HepG2 (cell line): Measurements from ENCODE around the gene MIDN. TPM values are rescaled to one million over a fixed set of nuclear protein-coding genes. Genes with fewer than 3 reads are reported as not detected.

Source experiments
- DPF2 ChIP-seq: sonication (generic); formaldehyde crosslinking; IDR thresholded peaks from 2 replicates; pipeline ENCODE4 v1.4.0; 2020; ENCODE audit warnings: mild to moderate bottlenecking, low read depth, missing genetic modification reagents, borderline replicate concordance
- ETS1 ChIP-seq: sonication (generic); formaldehyde crosslinking; IDR thresholded peaks from 2 replicates; pipeline ENCODE4 v1.4.0; 2020; ENCODE audit warnings: missing genetic modification reagents
- FOSL1 ChIP-seq: sonication (generic); formaldehyde crosslinking; IDR thresholded peaks from 2 replicates; pipeline ENCODE4 v1.9.0; 2021; ENCODE audit warnings: missing genetic modification reagents, borderline replicate concordance
- KMT2A ChIP-seq: sonication (generic); formaldehyde crosslinking; IDR thresholded peaks from 2 replicates; pipeline ENCODE4 v1.4.0; 2020; ENCODE audit warnings: missing genetic modification reagents
- MIER3 ChIP-seq: IDR thresholded peaks from 2 replicates; pipeline ENCODE4 v1.6.1; 2016; ENCODE audit warnings: missing compliant biosample characterization, borderline replicate concordance
- NFYB ChIP-seq: sonication (generic); formaldehyde crosslinking; IDR thresholded peaks from 2 replicates; pipeline ENCODE4 v1.4.0; 2020; ENCODE audit warnings: missing genetic modification reagents
- TEAD2 ChIP-seq: sonication (generic); formaldehyde crosslinking; IDR thresholded peaks from 2 replicates; pipeline ENCODE4 v1.9.0; 2021; ENCODE audit warnings: missing genetic modification reagents
- ZFP36L2 ChIP-seq: sonication (generic); formaldehyde crosslinking; IDR thresholded peaks from 2 replicates; pipeline ENCODE4 v1.4.0; 2020; ENCODE audit warnings: missing genetic modification reagents
- ZNF230 ChIP-seq: sonication (generic); formaldehyde crosslinking; IDR thresholded peaks from 2 replicates; pipeline ENCODE4 v1.4.0; 2020; ENCODE audit warnings: mild to moderate bottlenecking, missing genetic modification reagents
- ZNF235 ChIP-seq: sonication (generic); formaldehyde crosslinking; IDR thresholded peaks from 2 replicates; pipeline ENCODE4 v1.8.1; 2023; ENCODE audit warnings: mild to moderate bottlenecking, missing genetic modification reagents, borderline replicate concordance
- ZNF260 ChIP-seq: sonication (generic); formaldehyde crosslinking; IDR thresholded peaks from 2 replicates; pipeline ENCODE4 v1.4.0; 2020; ENCODE audit warnings: missing genetic modification reagents, low read depth, mild to moderate bottlenecking, borderline replicate concordance
- ZNF343 ChIP-seq: sonication (generic); formaldehyde crosslinking; IDR thresholded peaks from 2 replicates; pipeline ENCODE4 v1.4.0; 2020; ENCODE audit warnings: mild to moderate bottlenecking, missing genetic modification reagents
- ZNF44 ChIP-seq: sonication (generic); formaldehyde crosslinking; IDR thresholded peaks from 2 replicates; pipeline ENCODE4 v1.5.1; 2020; ENCODE audit warnings: mild to moderate bottlenecking, missing genetic modification reagents
- ZNF460 ChIP-seq: sonication (generic); formaldehyde crosslinking; IDR thresholded peaks from 2 replicates; pipeline ENCODE4 v1.5.1; 2020; ENCODE audit warnings: missing genetic modification reagents, mild to moderate bottlenecking, borderline replicate concordance
- ZNF556 ChIP-seq: sonication (generic); formaldehyde crosslinking; IDR thresholded peaks from 2 replicates; pipeline ENCODE4 v1.4.0; 2020; ENCODE audit warnings: mild to moderate bottlenecking, missing genetic modification reagents, borderline replicate concordance
- polyA plus RNA-seq, 8 experiments: library from polyadenylated mRNA; depleted of rRNA in 3 of 8; stranded (reverse) in 7 of 8; unstranded in 1 of 8; fragments of >200 nt; fragmentation: Illumina TruSeq in 4 of 8; extraction: Trizol in 4 of 8; gene quantifications; 2 replicates each; pipeline versions ENCODE4 v1.2.1 to v1.2.3, GENCODE V29; 2011 to 2016; ENCODE audit warnings: low read depth in 4 of 8, missing spikeins in 1 of 8, mixed read lengths in 1 of 8; ENCODE audit not compliant: insufficient read depth in 1 of 8
- total RNA-seq, 5 experiments: library from RNA; depleted of rRNA; stranded (reverse); fragments of >200 nt; fragmentation: Illumina TruSeq; extraction: Trizol; gene quantifications; 2 replicates each; pipeline ENCODE4 v1.2.3, GENCODE V29; 2016; ENCODE audit warnings: low read depth in 1 of 5
- TF ChIP-seq, protein P1 (sequence below): sonication (generic); formaldehyde crosslinking; IDR thresholded peaks from 2 replicates; pipeline ENCODE4 v1.5.1; 2020; ENCODE audit warnings: missing genetic modification reagents, mild to moderate bottlenecking, borderline replicate concordance
- TF ChIP-seq, protein P2 (sequence below): sonication (generic); formaldehyde crosslinking; IDR thresholded peaks from 2 replicates; pipeline ENCODE4 v1.4.0; 2020; ENCODE audit warnings: missing genetic modification reagents
- TF ChIP-seq, protein P3 (sequence below): sonication (generic); formaldehyde crosslinking; IDR thresholded peaks from 2 replicates; pipeline ENCODE4 v1.4.0; 2020; ENCODE audit warnings: missing genetic modification reagents; ENCODE audit errors: not compliant biosample characterization
- TF ChIP-seq, protein P4 (sequence below): sonication (generic); formaldehyde crosslinking; IDR thresholded peaks from 2 replicates; pipeline ENCODE4 v1.4.0; 2020; ENCODE audit warnings: missing genetic modification reagents
- TF ChIP-seq, protein P5 (sequence below): sonication (generic); formaldehyde crosslinking; IDR thresholded peaks from 2 replicates; pipeline ENCODE4 v1.8.1; 2023; ENCODE audit warnings: mild to moderate bottlenecking, missing genetic modification reagents

MIDN gene
- total and polyA plus RNA-seq, 2 of the 13 experiments (the other 11 are each of a cell fraction or from before 2014, with no cell fraction given): 8.4 to 18.0 TPM

- TF ChIP-seq, protein P1, sequence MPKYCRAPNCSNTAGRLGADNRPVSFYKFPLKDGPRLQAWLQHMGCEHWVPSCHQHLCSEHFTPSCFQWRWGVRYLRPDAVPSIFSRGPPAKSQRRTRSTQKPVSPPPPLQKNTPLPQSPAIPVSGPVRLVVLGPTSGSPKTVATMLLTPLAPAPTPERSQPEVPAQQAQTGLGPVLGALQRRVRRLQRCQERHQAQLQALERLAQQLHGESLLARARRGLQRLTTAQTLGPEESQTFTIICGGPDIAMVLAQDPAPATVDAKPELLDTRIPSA (CRISPR knock-in tag): no peak
- TF ChIP-seq ZNF460 (CRISPR knock-in tag) (no peak; the same call in 1 of the 2 replicates), DPF2 (CRISPR knock-in tag) (peak; percentile 95), ZNF230 (CRISPR knock-in tag) (peak; percentile 73; the same call in 1 of the 2 replicates), ETS1 (CRISPR knock-in tag) (no peak), ZNF44 (0 out of 2 replicates have a peak, but pooled peaks have one; percentile 86), TEAD2 (no peak), MIER3 (CRISPR knock-in tag) (peak; percentile 81; the same call in 1 of the 2 replicates), ZNF235 (CRISPR knock-in tag) (0 out of 2 replicates have a peak, but pooled peaks have one; percentile 63), ZNF260 (CRISPR knock-in tag) (no peak), ZNF556 (CRISPR knock-in tag) (peak; percentile 40; the same call in 1 of the 2 replicates), KMT2A (CRISPR knock-in tag) (peak; percentile 53; the same call in 1 of the 2 replicates), FOSL1 (peak; percentile 97), ZFP36L2 (CRISPR knock-in tag) (no peak; the same call in 1 of the 2 replicates), ZNF343 (CRISPR knock-in tag) (peak; percentile 29; the same call in 1 of the 2 replicates), NFYB (CRISPR knock-in tag) (no peak)
- TF ChIP-seq, protein P2, sequence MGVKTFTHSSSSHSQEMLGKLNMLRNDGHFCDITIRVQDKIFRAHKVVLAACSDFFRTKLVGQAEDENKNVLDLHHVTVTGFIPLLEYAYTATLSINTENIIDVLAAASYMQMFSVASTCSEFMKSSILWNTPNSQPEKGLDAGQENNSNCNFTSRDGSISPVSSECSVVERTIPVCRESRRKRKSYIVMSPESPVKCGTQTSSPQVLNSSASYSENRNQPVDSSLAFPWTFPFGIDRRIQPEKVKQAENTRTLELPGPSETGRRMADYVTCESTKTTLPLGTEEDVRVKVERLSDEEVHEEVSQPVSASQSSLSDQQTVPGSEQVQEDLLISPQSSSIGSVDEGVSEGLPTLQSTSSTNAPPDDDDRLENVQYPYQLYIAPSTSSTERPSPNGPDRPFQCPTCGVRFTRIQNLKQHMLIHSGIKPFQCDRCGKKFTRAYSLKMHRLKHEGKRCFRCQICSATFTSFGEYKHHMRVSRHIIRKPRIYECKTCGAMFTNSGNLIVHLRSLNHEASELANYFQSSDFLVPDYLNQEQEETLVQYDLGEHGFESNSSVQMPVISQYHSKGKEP (CRISPR knock-in tag): no peak
- TF ChIP-seq, protein P3, sequence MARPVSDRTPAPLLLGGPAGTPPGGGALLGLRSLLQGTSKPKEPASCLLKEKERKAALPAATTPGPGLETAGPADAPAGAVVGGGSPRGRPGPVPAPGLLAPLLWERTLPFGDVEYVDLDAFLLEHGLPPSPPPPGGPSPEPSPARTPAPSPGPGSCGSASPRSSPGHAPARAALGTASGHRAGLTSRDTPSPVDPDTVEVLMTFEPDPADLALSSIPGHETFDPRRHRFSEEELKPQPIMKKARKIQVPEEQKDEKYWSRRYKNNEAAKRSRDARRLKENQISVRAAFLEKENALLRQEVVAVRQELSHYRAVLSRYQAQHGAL: no peak
- TF ChIP-seq, protein P4, sequence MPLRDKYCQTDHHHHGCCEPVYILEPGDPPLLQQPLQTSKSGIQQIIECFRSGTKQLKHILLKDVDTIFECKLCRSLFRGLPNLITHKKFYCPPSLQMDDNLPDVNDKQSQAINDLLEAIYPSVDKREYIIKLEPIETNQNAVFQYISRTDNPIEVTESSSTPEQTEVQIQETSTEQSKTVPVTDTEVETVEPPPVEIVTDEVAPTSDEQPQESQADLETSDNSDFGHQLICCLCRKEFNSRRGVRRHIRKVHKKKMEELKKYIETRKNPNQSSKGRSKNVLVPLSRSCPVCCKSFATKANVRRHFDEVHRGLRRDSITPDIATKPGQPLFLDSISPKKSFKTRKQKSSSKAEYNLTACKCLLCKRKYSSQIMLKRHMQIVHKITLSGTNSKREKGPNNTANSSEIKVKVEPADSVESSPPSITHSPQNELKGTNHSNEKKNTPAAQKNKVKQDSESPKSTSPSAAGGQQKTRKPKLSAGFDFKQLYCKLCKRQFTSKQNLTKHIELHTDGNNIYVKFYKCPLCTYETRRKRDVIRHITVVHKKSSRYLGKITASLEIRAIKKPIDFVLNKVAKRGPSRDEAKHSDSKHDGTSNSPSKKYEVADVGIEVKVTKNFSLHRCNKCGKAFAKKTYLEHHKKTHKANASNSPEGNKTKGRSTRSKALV (CRISPR knock-in tag): peak; percentile 72; the same call in 1 of the 2 replicates
- TF ChIP-seq, protein P5, sequence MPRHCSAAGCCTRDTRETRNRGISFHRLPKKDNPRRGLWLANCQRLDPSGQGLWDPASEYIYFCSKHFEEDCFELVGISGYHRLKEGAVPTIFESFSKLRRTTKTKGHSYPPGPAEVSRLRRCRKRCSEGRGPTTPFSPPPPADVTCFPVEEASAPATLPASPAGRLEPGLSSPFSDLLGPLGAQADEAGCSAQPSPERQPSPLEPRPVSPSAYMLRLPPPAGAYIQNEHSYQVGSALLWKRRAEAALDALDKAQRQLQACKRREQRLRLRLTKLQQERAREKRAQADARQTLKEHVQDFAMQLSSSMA (CRISPR knock-in tag): no peak
Observed at GRCh38 chr19:1290703-1291651, 42.6 kb downstream of the MIDN start (continued).
